ENCODE data around the gene JARID2.

DNA sequence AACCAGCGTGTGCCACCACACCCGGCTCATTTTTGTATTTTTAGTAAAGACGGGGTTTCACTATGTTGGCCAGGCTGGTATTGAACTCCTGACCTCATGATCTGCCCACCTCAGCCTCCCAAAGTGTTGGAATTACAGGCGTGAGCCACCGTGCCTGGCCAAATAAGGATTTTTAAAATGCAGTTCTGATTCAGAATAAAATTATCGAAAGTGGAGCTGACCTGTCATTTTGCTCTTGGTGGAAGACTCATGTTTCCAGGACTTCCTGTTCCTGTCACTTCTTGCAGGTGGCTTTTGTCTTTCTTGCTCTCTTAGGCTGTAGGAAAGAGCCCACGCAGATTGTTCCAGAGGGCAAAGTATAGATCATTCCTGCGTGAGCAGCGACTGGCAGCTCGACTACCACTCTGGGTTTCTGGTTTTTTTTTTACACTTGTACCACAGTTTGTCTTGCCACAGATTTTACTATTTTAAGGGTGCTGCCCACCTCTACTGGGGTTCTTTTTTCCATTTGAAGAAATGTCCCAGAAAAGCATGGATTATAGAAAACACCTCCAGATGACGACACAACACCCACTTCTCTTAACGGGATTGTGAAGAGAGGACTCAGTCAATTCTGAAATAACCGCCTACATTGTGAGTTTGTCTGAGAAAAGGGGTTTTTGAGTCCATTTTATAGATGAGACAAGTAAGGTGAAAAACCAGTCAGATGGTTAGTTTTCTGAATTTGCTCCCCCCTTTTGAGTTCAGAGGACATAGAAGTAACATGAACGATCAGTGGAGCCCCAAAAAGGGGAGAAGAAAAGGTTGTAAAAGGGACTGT is 7.5 kb downstream of the JARID2 start:
- TF ChIP-seq ZNF660 (tag by site-specific recombination; IDR thresholded peaks at IDR 0.05) (no peak), ZNF571 (tag by site-specific recombination; IDR thresholded peaks at IDR 0.05) (no peak), MYNN (tag by site-specific recombination; IDR thresholded peaks at IDR 0.05; ENCODE audit: borderline replicate concordance) (no peak), BCL11A (tag by site-specific recombination; IDR thresholded peaks at IDR 0.05; ENCODE audit: low read depth) (no peak), ZNF239 (tag by site-specific recombination; IDR thresholded peaks at IDR 0.05) (no peak), YY1 (tag by site-specific recombination; IDR thresholded peaks at IDR 0.05) (no peak), ZNF558 (tag by site-specific recombination; IDR thresholded peaks at IDR 0.05) (no peak), ZNF274 (IDR thresholded peaks at IDR 0.05; ENCODE audit: low read length) (no peak), ZNF274 (tag by site-specific recombination; IDR thresholded peaks at IDR 0.05; ENCODE audit: borderline replicate concordance) (no peak), SALL2 (tag by site-specific recombination; IDR thresholded peaks at IDR 0.05; ENCODE audit: borderline replicate concordance) (no peak), ZNF391 (tag by site-specific recombination; IDR thresholded peaks at IDR 0.05; ENCODE audit: borderline replicate concordance, low read depth) (no peak)
- TF ChIP-seq, protein P1, sequence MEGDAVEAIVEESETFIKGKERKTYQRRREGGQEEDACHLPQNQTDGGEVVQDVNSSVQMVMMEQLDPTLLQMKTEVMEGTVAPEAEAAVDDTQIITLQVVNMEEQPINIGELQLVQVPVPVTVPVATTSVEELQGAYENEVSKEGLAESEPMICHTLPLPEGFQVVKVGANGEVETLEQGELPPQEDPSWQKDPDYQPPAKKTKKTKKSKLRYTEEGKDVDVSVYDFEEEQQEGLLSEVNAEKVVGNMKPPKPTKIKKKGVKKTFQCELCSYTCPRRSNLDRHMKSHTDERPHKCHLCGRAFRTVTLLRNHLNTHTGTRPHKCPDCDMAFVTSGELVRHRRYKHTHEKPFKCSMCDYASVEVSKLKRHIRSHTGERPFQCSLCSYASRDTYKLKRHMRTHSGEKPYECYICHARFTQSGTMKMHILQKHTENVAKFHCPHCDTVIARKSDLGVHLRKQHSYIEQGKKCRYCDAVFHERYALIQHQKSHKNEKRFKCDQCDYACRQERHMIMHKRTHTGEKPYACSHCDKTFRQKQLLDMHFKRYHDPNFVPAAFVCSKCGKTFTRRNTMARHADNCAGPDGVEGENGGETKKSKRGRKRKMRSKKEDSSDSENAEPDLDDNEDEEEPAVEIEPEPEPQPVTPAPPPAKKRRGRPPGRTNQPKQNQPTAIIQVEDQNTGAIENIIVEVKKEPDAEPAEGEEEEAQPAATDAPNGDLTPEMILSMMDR (tag by site-specific recombination; IDR thresholded peaks at IDR 0.05): no peak
- TF ChIP-seq, protein P2, sequence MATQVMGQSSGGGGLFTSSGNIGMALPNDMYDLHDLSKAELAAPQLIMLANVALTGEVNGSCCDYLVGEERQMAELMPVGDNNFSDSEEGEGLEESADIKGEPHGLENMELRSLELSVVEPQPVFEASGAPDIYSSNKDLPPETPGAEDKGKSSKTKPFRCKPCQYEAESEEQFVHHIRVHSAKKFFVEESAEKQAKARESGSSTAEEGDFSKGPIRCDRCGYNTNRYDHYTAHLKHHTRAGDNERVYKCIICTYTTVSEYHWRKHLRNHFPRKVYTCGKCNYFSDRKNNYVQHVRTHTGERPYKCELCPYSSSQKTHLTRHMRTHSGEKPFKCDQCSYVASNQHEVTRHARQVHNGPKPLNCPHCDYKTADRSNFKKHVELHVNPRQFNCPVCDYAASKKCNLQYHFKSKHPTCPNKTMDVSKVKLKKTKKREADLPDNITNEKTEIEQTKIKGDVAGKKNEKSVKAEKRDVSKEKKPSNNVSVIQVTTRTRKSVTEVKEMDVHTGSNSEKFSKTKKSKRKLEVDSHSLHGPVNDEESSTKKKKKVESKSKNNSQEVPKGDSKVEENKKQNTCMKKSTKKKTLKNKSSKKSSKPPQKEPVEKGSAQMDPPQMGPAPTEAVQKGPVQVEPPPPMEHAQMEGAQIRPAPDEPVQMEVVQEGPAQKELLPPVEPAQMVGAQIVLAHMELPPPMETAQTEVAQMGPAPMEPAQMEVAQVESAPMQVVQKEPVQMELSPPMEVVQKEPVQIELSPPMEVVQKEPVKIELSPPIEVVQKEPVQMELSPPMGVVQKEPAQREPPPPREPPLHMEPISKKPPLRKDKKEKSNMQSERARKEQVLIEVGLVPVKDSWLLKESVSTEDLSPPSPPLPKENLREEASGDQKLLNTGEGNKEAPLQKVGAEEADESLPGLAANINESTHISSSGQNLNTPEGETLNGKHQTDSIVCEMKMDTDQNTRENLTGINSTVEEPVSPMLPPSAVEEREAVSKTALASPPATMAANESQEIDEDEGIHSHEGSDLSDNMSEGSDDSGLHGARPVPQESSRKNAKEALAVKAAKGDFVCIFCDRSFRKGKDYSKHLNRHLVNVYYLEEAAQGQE (tag by site-specific recombination; IDR thresholded peaks at IDR 0.05): no peak
